22Rv1 (cell line): ENCODE data around the gene ZNHIT3.

Source experiments
- CTCF ChIP-seq: fragments of 450-650 bp; IDR thresholded peaks from 2 replicates; pipeline ENCODE4 v1.5.1; 2017; ENCODE audit warnings: mild to moderate bottlenecking
- ZFX ChIP-seq: fragments of 450-650 bp; IDR thresholded peaks from 2 replicates; pipeline ENCODE4 v1.6.1; 2017; ENCODE audit warnings: antibody characterized with exemption, borderline replicate concordance

GRCh38 chr17:36504156-36504545 lies 17.7 kb downstream of the ZNHIT3 start:
- TF ChIP-seq CTCF (no peak), ZFX (no peak)
